Cardiac muscle cell (in vitro differentiated cells and primary cell): Measurements from ENCODE around the gene CAMKK2. TPM values are rescaled to one million over a fixed set of nuclear protein-coding genes. Genes with fewer than 3 reads are reported as not detected.
"Not testable (repeated sequence)": the region's sequence is repeated elsewhere in the genome, so short reads cannot be mapped to it uniquely, and the experiment has no call there.

Source experiments
- DNase-seq, 2 donors: peaks; one replicate each; pipeline versions ENCODE4 v3.0.0 to v3.0.0-alpha.2; 2010 to 2017; ENCODE audit warnings: low read depth in 1 of 2, low spot score in 1 of 2
- H3K27ac ChIP-seq: fragments of 200-600 bp; sonication (generic); 2 replicates; pipeline ENCODE4 v1.5.1; 2016
- H3K27me3 ChIP-seq: fragments of 200-600 bp; sonication (generic); 2 replicates; pipeline ENCODE4 v1.6.0; 2016; ENCODE audit warnings: control low read depth
- H3K36me3 ChIP-seq: fragments of 200-600 bp; sonication (generic); 2 replicates; pipeline ENCODE4 v1.5.1; 2016; ENCODE audit warnings: control low read depth
- H3K4me1 ChIP-seq: fragments of 200-600 bp; sonication (generic); 2 replicates; pipeline ENCODE4 v1.8.1; 2017; ENCODE audit warnings: low read depth, mild to moderate bottlenecking, mixed run types
- H3K4me3 ChIP-seq: fragments of 200-600 bp; sonication (generic); 2 replicates; pipeline ENCODE4 v1.5.1; 2016; ENCODE audit warnings: mild to moderate bottlenecking
- H3K9me3 ChIP-seq: fragments of 200-600 bp; sonication (generic); 2 replicates; pipeline ENCODE4 v1.5.1; 2017; ENCODE audit warnings: low read depth, mild to moderate bottlenecking, control low read depth
- polyA plus RNA-seq: library from polyadenylated mRNA; unstranded; fragments of >200 nt; fragmentation: Nextera tagmentation; extraction: Ambion mirVana; gene quantifications from 2 replicates; pipeline ENCODE4 v1.2.1, GENCODE V29; 2016
- total RNA-seq: library from RNA; depleted of rRNA; stranded (reverse); fragments of >200 nt; gene quantifications from 2 replicates; pipeline ENCODE4 v1.2.3, GENCODE V29; 2016
- TF ChIP-seq, protein P1 (sequence below): IDR thresholded peaks from 2 replicates; pipeline ENCODE4 v1.5.1; 2012; ENCODE audit warnings: low read depth, mild to moderate bottlenecking, low read length

CAMKK2 gene
- total and polyA plus RNA-seq, 2 experiments from 2014 or later, result 18.6 to 22.9 TPM

DNA sequence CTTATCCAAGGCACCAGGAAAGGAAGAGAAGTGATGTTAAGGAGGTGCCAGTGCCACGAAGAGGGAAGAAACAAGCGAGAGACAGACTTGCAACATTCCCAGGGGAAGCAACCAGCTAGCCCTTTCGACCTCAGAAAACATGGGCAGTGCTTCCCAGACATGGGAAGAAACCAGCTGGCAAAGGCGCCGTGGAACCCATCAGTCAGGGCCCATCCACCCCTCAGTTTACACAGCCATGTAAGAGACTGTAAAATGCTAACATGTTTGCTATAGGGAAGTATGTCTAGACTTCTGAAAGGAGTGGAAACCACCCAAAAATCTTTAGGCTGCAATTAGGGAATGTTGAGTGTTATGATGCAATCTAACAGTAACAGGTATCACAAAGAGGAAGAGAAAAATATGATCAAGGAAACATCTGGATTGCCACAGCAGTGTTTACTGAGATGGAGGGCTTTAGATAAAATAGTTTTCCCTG is 29.4 kb upstream of the CAMKK2 start:
- no peaks in the 10 kb centered on the region for H3K27me3 ChIP-seq
- no peak overlapping the region for H3K4me3 ChIP-seq
- H3K4me1 ChIP-seq, result no peaks in the 10 kb centered on the region
- no peaks in the 10 kb centered on the region for H3K9me3 ChIP-seq
- peak in 1 of 2 donors; percentile 11 for DNase-seq
- H3K36me3 ChIP-seq, result peaks cover 58% of the 10 kb centered on the region
- TF ChIP-seq, protein P1, sequence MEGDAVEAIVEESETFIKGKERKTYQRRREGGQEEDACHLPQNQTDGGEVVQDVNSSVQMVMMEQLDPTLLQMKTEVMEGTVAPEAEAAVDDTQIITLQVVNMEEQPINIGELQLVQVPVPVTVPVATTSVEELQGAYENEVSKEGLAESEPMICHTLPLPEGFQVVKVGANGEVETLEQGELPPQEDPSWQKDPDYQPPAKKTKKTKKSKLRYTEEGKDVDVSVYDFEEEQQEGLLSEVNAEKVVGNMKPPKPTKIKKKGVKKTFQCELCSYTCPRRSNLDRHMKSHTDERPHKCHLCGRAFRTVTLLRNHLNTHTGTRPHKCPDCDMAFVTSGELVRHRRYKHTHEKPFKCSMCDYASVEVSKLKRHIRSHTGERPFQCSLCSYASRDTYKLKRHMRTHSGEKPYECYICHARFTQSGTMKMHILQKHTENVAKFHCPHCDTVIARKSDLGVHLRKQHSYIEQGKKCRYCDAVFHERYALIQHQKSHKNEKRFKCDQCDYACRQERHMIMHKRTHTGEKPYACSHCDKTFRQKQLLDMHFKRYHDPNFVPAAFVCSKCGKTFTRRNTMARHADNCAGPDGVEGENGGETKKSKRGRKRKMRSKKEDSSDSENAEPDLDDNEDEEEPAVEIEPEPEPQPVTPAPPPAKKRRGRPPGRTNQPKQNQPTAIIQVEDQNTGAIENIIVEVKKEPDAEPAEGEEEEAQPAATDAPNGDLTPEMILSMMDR, result no peak
- H3K27ac ChIP-seq, result no peak overlapping the region

DNA sequence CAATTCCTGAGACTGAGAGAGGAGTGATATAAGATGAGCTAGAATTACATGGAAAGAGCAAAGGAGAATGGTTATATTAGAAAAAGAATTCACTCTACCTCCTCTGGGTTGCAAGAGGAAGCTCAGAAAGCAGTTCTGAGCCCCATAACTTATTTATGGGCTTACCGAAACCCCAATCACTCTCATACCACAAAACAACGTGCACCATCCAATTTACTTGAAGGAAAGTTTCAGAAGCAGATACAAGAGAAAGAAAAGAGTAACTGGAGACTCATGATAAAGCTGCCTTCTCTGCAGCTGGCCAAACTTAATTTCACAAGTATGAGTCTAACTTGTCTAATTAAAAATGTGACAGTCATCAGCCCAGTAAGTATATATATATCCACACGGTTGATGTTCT is 27.4 kb upstream of the CAMKK2 start:
- Histone ChIP-seq H3K9me3 (no peaks in the 10 kb centered on the region), H3K36me3 (peaks cover 44% of the 10 kb centered on the region), H3K27ac (no peak overlapping the region), H3K4me3 (no peak overlapping the region), H3K27me3 (no peaks in the 10 kb centered on the region), H3K4me1 (no peaks in the 10 kb centered on the region)
- TF ChIP-seq, protein P1, result no peak
- no peak for DNase-seq

DNA sequence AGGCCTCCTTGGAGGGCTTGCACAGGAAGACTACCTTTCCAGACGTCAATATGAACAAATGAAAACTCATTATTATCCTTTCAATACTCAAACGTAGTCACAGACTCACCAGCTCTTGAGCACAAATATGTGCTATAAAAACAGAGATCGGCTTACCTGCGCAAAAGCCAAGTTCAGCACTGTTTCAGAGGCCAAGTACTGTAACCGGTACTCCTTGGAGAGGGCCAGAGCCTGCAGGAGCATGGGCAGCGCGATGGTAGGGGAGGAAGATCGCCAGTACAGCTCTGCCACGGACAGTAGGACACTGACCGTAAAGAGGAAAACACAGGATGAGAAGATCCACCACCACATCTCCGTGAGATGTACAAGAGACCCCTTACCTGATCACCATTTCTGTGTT is 21.6 kb upstream of the CAMKK2 start:
- TF ChIP-seq, protein P1, result no peak
- Histone ChIP-seq H3K36me3 (peaks cover 16% of the 10 kb centered on the region), H3K27me3 (no peaks in the 10 kb centered on the region), H3K4me3 (no peak overlapping the region), H3K27ac (no peak overlapping the region), H3K9me3 (no peaks in the 10 kb centered on the region), H3K4me1 (no peaks in the 10 kb centered on the region)
- DNase-seq, result no peak

DNA sequence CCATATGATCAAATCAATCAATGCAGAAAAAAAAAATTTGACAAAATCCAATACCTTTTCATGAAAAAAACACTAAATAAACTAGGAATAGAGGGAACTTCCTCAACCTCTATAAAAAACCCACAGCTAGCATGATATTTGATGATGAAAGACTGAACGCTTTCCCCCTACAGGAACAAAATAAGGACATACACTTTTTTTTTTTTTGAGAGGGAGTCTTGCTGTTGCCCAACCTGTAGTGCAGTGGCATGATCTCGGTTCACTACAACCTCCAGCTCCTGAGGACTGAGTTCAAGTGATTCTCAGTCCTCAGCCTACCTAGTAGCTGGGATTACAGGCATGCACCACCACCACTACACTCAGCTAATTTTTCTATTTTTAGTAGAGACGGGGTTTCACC is 17.9 kb upstream of the CAMKK2 start:
- TF ChIP-seq, protein P1, result no peak
- peaks cover 9% of the 10 kb centered on the region for H3K36me3 ChIP-seq
- DNase-seq, result no peak
- no peaks in the 10 kb centered on the region for H3K9me3 ChIP-seq
- no peak overlapping the region for H3K27ac ChIP-seq
- no peaks in the 10 kb centered on the region for H3K4me1 ChIP-seq
- no peak overlapping the region for H3K4me3 ChIP-seq
- no peaks in the 10 kb centered on the region for H3K27me3 ChIP-seq

DNA sequence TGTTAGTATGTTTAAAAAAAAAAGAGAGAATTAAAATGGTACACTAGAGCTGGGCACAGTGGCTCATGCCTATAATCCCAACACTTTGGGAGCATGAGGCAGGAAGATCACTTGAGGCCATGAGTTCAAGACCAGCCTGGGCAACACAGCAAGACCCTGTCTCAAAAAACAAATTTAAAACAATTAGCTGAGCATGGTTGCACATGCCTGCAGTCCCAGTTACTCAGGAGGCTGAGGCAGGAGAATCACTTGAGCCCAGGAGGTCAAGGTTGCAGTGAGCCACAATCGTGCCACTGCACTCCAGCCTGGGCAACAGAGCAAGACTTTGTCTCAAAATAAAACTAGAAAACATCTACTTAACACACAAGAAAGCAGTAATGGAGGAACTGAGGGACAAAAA is 13.7 kb upstream of the CAMKK2 start:
- DNase-seq, H3K4me3 ChIP-seq, H3K4me1 ChIP-seq, H3K27me3 ChIP-seq, H3K27ac ChIP-seq, H3K9me3 ChIP-seq, H3K36me3 ChIP-seq: not testable (repeated sequence)

DNA sequence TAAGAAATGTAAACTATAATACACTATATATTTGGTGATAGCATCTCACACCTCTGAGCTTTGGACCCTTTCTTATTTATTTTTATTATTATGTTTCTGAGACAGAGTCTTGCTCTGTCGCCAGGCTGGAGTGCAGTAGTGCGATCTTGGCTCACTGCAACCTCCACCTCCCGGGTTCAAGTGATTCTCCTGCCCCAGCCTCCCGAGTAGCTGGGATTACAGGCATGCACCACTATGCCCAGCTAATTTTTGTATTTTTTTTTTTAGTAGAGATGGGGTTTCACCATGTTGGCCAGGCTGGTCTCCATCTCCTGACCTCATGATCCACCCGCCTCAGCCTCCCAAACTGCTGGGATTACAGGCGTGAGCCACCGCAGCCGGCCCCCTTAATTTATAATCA is 10.9 kb upstream of the CAMKK2 start:
- not testable (repeated sequence) for H3K4me1 ChIP-seq, H3K36me3 ChIP-seq, H3K27me3 ChIP-seq, H3K9me3 ChIP-seq, DNase-seq, H3K27ac ChIP-seq, H3K4me3 ChIP-seq

DNA sequence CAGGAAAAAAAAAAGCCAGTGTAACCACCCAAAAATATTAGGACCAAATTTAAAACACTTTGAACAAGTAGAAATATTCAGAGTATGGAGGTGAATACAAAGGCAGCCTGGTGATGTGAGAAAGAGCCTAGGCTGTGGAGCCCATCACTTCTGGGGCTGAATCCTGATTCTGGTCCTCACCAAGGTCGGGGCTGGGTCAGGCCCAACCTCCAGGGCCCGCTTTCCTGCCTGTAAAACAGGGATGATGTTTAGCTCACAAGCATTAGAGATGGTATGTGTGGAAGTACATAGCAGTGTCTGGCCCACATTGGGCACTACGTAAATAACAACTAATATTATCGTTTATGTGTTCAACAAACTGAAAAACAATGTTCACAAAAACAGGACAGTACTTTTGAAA is 7.8 kb upstream of the CAMKK2 start:
- TF ChIP-seq, protein P1, result no peak

More for the DNA sequence above, 7.8 kb upstream of the CAMKK2 start:
- no peak for DNase-seq
- Histone ChIP-seq H3K36me3 (peaks cover 3% of the 10 kb centered on the region), H3K4me3 (no peak overlapping the region), H3K27me3 (no peaks in the 10 kb centered on the region), H3K9me3 (no peaks in the 10 kb centered on the region), H3K4me1 (no peaks in the 10 kb centered on the region), H3K27ac (no peak overlapping the region)
